ENCODE results near the gene NPHP4.
"Not testable (repeated sequence)": the region's sequence is repeated elsewhere in the genome, so short reads cannot be mapped to it uniquely, and the experiment has no call there.

The NPHP4 gene

DNA sequence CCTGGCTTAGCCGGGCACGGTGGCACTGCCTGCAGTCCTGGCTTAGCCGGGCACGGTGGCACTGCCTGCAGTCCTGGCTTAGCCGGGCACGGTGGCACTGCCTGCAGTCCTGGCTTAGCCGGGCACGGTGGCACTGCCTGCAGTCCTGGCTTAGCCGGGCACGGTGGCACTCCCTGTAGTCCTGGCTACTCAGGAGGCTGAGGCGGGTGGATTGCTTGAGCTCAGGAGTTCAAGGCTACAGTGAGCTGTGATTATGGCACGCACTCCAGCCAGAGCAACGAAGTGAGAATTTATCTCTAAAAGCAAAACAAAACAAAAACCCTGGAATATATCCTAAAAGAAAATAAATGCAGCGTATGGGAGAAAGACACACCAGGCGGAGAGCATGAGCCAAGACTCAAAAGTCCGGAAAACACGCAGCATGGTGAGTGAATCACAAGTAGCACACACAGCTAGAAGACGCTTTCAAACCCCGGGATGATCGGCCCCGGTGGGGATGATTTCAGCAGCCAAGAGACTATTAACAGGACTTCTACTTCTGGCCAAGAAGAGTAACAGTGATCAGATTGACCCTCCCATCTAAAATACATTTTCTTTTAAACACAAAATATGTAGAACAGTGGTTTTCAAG is 69.4 kb downstream of the NPHP4 start:
- not testable (repeated sequence) for H3K27ac ChIP-seq (ENCODE audit: low read depth, low read length); H3K9me3 ChIP-seq (ENCODE audit: control insufficient read depth in 5 of 5, low read length in 5 of 5); H3K27me3 ChIP-seq (ENCODE audit: control insufficient read depth in 5 of 5, insufficient read depth in 4 of 5, low read length in 5 of 5); H3K4me1 ChIP-seq (ENCODE audit: control insufficient read depth in 5 of 5, insufficient read depth in 5 of 5, low read length in 5 of 5); H3K4me3 ChIP-seq (ENCODE audit: low read depth in 1 of 5, low read length in 5 of 5); H3K9ac ChIP-seq (ENCODE audit: low read length in 5 of 5)
- H3K36me3 ChIP-seq (ENCODE audit: control insufficient read depth in 5 of 5, insufficient read depth in 5 of 5, low read length in 5 of 5): peaks cover 0 to 13% (median 12%) of the 10 kb centered on the region in 5 donors

DNA sequence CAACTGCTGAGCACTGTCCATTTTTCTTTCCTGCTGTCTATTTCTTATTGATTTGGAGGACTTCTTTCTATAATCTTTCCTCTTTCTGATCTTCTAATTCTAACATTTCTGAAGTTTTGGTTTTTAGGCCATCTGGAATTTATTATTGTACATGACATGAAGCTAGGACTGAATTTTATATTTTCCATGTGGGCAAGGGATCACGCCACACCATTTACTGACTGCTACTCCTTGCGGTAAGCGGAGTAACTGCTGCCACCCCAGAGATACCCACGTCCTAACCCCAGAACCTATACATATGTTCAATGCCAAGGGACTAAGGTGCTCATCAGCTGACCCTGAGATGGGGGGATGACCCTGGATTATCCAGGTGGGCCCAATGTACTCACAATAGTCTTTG is 70.6 kb downstream of the NPHP4 start:
- Histone ChIP-seq H3K4me1 (ENCODE audit: control insufficient read depth in 5 of 5, insufficient read depth in 5 of 5, low read length in 5 of 5) (peaks cover 0 to 4% (median 0%) of the 10 kb centered on the region in 5 donors), H3K36me3 (ENCODE audit: control insufficient read depth in 5 of 5, insufficient read depth in 5 of 5, low read length in 5 of 5) (peaks cover 0 to 2% (median 2%) of the 10 kb centered on the region in 5 donors), H3K9ac (ENCODE audit: low read length in 5 of 5) (no peak overlapping the region), H3K27ac (ENCODE audit: low read depth, low read length) (no peak overlapping the region), H3K27me3 (ENCODE audit: control insufficient read depth in 5 of 5, insufficient read depth in 4 of 5, low read length in 5 of 5) (no peaks in the 10 kb centered on the region), H3K9me3 (ENCODE audit: control insufficient read depth in 5 of 5, low read length in 5 of 5) (no peaks in the 10 kb centered on the region), H3K4me3 (ENCODE audit: low read depth in 1 of 5, low read length in 5 of 5) (no peak overlapping the region)

DNA sequence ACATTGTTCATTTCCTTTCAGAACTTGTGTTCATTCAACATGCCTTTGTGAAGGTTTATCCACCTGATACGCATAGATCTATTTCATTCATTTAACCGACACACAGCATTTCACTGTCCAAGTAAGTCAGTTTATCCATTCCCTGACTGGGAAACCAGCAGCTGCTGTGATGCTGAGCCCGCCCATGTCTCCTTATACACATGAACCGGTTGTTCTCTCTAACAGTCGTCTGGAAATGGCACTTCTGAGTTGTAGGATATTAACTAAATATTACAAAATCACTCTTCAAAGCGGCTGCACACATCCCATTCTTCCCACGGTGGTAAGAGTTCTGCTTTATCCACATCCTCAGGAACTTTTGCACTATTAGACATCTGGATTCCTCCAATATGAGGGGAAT is 71.1 kb downstream of the NPHP4 start:
- no peak overlapping the region for H3K4me3 ChIP-seq (ENCODE audit: low read depth in 1 of 5, low read length in 5 of 5)
- no peaks in the 10 kb centered on the region for H3K9me3 ChIP-seq (ENCODE audit: control insufficient read depth in 5 of 5, low read length in 5 of 5)
- peaks cover 0 to 4% (median 0%) of the 10 kb centered on the region in 5 donors for H3K4me1 ChIP-seq (ENCODE audit: control insufficient read depth in 5 of 5, insufficient read depth in 5 of 5, low read length in 5 of 5)
- H3K27me3 ChIP-seq (ENCODE audit: control insufficient read depth in 5 of 5, insufficient read depth in 4 of 5, low read length in 5 of 5): no peaks in the 10 kb centered on the region
- no peak overlapping the region for H3K27ac ChIP-seq (ENCODE audit: low read depth, low read length)
- H3K36me3 ChIP-seq (ENCODE audit: control insufficient read depth in 5 of 5, insufficient read depth in 5 of 5, low read length in 5 of 5): peaks cover 0 to 2% (median 0%) of the 10 kb centered on the region in 5 donors
- H3K9ac ChIP-seq (ENCODE audit: low read length in 5 of 5): no peak overlapping the region

DNA sequence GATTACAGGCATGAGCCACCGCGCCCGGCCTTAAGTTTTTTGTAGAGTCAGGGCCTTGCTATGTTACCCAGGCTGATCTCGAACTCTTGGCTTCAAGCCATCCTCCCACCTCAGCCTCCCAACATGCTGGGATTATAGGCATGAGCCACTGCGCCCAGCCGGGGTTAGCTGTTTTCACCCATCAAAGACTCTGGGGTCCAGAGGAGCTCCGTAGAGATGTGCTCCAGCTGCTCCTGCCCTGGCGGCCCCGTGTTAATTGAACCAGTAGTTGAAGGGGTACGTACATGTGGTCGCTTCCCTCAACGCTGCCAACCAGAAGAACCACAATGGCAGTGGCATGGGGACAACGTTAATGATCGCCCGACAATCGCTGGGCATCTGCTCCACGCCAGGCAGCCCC is 72.0 kb downstream of the NPHP4 start:
- Histone ChIP-seq H3K9ac (ENCODE audit: low read length in 5 of 5) (no peak overlapping the region), H3K4me1 (ENCODE audit: control insufficient read depth in 5 of 5, insufficient read depth in 5 of 5, low read length in 5 of 5) (peaks cover 0 to 10% (median 0%) of the 10 kb centered on the region in 5 donors), H3K27ac (ENCODE audit: low read depth, low read length) (no peak overlapping the region)

DNA sequence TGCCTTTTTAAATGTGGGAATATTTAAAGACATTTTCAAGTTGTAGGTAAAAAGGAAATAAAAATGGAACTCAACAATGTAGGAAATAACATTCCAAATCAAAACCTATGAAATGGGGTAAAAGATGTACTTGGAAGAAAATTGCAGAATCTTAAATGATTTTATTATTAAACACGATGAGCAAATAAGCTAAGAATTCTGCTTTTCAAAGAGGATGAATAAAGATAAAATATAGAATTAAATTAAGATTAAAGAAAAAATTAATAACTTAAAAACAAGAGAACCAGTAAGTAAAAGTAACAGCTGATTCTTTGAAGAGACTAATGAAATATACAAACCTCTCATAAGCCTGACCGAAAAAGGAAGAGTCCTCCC is 74.0 kb downstream of the NPHP4 start:
- Histone ChIP-seq H3K27ac (ENCODE audit: low read depth, low read length) (no peak overlapping the region), H3K36me3 (ENCODE audit: control insufficient read depth in 5 of 5, insufficient read depth in 5 of 5, low read length in 5 of 5) (peaks cover 0 to 2% (median 0%) of the 10 kb centered on the region in 5 donors), H3K9ac (ENCODE audit: low read length in 5 of 5) (no peak overlapping the region), H3K9me3 (ENCODE audit: control insufficient read depth in 5 of 5, low read length in 5 of 5) (no peaks in the 10 kb centered on the region), H3K4me1 (ENCODE audit: control insufficient read depth in 5 of 5, insufficient read depth in 5 of 5, low read length in 5 of 5) (peaks cover 0 to 9% (median 0%) of the 10 kb centered on the region in 5 donors), H3K27me3 (ENCODE audit: control insufficient read depth in 5 of 5, insufficient read depth in 4 of 5, low read length in 5 of 5) (no peaks in the 10 kb centered on the region), H3K4me3 (ENCODE audit: low read depth in 1 of 5, low read length in 5 of 5) (no peak overlapping the region)

More for the DNA sequence above, 72.0 kb downstream of the NPHP4 start:
- Histone ChIP-seq H3K9me3 (ENCODE audit: control insufficient read depth in 5 of 5, low read length in 5 of 5) (no peaks in the 10 kb centered on the region), H3K27me3 (ENCODE audit: control insufficient read depth in 5 of 5, insufficient read depth in 4 of 5, low read length in 5 of 5) (no peaks in the 10 kb centered on the region), H3K4me3 (ENCODE audit: low read depth in 1 of 5, low read length in 5 of 5) (no peak overlapping the region), H3K36me3 (ENCODE audit: control insufficient read depth in 5 of 5, insufficient read depth in 5 of 5, low read length in 5 of 5) (peaks cover 0 to 2% (median 0%) of the 10 kb centered on the region in 5 donors)

DNA sequence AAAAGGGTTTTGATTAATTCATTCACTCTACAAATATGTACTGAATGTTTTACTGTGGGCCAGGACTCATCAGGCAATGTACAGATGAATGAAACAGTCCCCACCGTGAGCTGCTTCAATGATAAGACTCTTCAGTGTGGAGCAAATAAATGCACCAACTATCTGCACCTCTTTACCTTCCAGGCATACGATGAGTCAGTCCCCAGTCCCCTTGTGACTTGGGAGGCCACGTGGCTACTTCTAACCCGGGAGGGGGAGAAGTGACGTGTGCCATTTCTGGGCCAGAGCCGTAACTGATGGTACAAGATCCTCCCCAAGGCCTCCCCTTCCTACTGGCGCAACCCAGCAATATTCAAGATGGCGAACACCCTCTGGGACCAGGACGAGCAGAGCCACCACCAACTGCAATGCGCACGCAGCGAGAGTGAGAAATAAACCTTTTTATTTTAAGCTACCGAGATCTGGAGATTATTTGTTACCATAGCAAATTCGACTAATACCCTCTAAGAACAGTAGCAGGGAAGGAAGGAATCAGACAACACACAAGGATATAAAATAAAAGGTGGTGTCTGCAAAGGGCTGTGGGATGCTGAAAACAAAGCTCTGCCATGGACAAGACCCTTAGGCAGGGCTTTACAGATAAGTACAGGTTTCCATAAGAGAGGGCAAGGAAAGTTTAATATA is 74.5 kb downstream of the NPHP4 start:
- no peaks in the 10 kb centered on the region for H3K27me3 ChIP-seq (ENCODE audit: control insufficient read depth in 5 of 5, insufficient read depth in 4 of 5, low read length in 5 of 5)
- H3K9me3 ChIP-seq (ENCODE audit: control insufficient read depth in 5 of 5, low read length in 5 of 5): no peaks in the 10 kb centered on the region
- no peak overlapping the region for H3K9ac ChIP-seq (ENCODE audit: low read length in 5 of 5)
- H3K36me3 ChIP-seq (ENCODE audit: control insufficient read depth in 5 of 5, insufficient read depth in 5 of 5, low read length in 5 of 5): peaks cover 0 to 2% (median 0%) of the 10 kb centered on the region in 5 donors
- no peak overlapping the region for H3K4me3 ChIP-seq (ENCODE audit: low read depth in 1 of 5, low read length in 5 of 5)
- H3K4me1 ChIP-seq (ENCODE audit: control insufficient read depth in 5 of 5, insufficient read depth in 5 of 5, low read length in 5 of 5): peaks cover 0 to 7% (median 0%) of the 10 kb centered on the region in 5 donors
- H3K27ac ChIP-seq (ENCODE audit: low read depth, low read length): no peak overlapping the region

DNA sequence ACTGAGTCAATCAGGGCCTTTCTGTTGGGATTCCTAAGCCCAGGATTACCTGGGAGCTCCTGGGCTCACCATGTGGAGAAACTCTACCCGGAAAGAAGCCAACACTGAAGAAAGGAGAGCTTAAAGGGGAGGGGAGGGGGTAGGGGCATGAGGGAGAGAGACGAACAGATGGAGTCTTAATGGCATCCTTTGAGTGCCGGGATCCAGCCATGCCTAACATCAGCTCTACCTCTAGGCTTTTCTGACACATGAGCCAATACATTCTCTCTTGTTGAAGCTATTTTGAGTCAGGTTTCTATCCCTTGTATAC is 75.0 kb downstream of the NPHP4 start:
- no peak overlapping the region for H3K4me3 ChIP-seq (ENCODE audit: low read depth in 1 of 5, low read length in 5 of 5)

DNA sequence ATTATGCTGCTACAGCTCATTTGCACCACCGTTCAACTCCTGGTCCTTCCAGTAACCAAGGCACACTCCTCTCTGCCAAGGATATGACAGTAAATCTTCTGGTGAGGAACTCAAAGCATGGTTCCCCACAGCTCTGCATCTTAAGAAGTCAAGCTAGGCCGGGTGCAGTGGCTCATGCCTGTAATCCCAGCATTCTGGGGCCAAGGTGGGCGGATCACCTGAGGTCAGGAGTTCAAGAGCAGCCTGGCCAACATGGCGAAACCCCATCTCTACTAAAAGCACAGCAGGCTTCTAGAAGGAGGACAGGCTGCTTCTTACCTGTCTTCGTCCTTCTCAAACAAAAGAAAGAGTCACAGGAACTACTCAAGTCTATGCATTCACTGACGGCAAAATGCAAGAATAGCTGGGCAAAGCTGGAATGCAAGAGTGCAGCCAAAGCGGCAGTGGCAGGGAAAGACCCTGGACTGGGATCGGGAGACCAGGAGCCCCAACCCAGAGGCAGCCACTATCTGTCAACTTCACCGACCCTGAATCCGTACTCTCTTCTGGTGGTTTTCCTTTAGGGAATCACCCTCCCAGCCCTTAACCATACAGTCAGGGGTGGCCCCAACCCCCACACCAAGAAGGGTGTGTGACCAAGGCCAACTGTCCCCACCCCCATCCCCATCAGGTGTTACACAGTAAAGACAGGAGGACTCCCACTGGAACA is 75.5 kb downstream of the NPHP4 start:
- H3K27me3 ChIP-seq (ENCODE audit: control insufficient read depth in 5 of 5, insufficient read depth in 4 of 5, low read length in 5 of 5): no peaks in the 10 kb centered on the region
- no peak overlapping the region for H3K9ac ChIP-seq (ENCODE audit: low read length in 5 of 5)
- H3K9me3 ChIP-seq (ENCODE audit: control insufficient read depth in 5 of 5, low read length in 5 of 5): no peaks in the 10 kb centered on the region
- H3K36me3 ChIP-seq (ENCODE audit: control insufficient read depth in 5 of 5, insufficient read depth in 5 of 5, low read length in 5 of 5): peaks cover 0 to 2% (median 0%) of the 10 kb centered on the region in 5 donors
- no peak overlapping the region for H3K4me3 ChIP-seq (ENCODE audit: low read depth in 1 of 5, low read length in 5 of 5)
- no peak overlapping the region for H3K27ac ChIP-seq (ENCODE audit: low read depth, low read length)
- peaks cover 0 to 7% (median 0%) of the 10 kb centered on the region in 5 donors for H3K4me1 ChIP-seq (ENCODE audit: control insufficient read depth in 5 of 5, insufficient read depth in 5 of 5, low read length in 5 of 5)

More for the DNA sequence above, 75.0 kb downstream of the NPHP4 start:
- H3K9ac ChIP-seq (ENCODE audit: low read length in 5 of 5): no peak overlapping the region
- H3K4me1 ChIP-seq (ENCODE audit: control insufficient read depth in 5 of 5, insufficient read depth in 5 of 5, low read length in 5 of 5): peaks cover 0 to 7% (median 0%) of the 10 kb centered on the region in 5 donors
- H3K36me3 ChIP-seq (ENCODE audit: control insufficient read depth in 5 of 5, insufficient read depth in 5 of 5, low read length in 5 of 5): peaks cover 0 to 2% (median 0%) of the 10 kb centered on the region in 5 donors
- H3K27ac ChIP-seq (ENCODE audit: low read depth, low read length): no peak overlapping the region
- H3K9me3 ChIP-seq (ENCODE audit: control insufficient read depth in 5 of 5, low read length in 5 of 5): no peaks in the 10 kb centered on the region
- H3K27me3 ChIP-seq (ENCODE audit: control insufficient read depth in 5 of 5, insufficient read depth in 4 of 5, low read length in 5 of 5): no peaks in the 10 kb centered on the region

DNA sequence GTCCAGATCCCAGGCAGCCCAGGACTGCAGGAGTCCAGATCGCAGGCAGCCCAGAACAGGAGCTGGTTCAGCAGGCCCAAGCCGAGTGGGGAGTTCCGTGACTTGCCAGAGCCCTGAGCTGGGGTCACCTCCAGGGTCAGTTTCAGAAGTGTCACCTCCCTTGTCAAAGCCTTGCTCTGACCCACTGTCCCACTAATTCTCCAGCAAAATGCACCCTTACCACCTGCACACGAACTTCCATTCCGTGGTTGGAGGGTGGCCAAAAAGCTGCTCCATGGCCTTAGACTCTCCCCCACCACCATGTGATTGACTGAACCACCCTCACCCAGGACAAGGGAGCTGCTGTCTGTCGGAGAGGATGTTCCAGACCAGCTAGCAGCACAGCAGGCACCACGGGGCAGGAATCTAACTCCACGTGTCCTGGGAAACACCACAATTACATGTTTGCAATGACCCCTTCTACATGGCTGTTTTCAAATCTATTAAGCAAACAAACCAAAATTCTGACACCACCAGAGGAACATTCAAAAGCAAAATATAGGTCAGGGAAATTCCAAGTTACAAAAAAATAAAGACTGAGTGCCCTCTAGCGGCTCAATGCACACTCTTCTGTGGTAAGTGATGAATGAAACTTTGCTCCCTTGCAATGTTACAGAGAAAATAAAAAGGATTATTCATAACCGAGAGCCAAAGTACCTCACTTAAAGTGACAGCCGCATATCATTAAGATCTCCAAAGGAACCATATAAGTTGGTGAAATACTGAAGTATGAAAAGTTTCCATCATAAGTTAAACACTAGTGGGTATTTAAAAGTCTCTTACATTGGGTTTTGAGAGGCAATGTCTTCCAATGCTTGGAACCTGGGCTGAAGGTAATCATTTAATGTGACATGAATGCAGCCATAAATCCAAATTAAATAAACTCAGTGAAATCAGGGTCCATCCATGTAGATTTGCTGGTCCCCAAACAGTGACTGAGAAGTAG is 76.3 kb downstream of the NPHP4 start:
- Histone ChIP-seq H3K36me3 (ENCODE audit: control insufficient read depth in 5 of 5, insufficient read depth in 5 of 5, low read length in 5 of 5) (peaks cover 0 to 5% (median 0%) of the 10 kb centered on the region in 5 donors), H3K9me3 (ENCODE audit: control insufficient read depth in 5 of 5, low read length in 5 of 5) (no peaks in the 10 kb centered on the region), H3K4me1 (ENCODE audit: control insufficient read depth in 5 of 5, insufficient read depth in 5 of 5, low read length in 5 of 5) (peaks cover 0 to 7% (median 0%) of the 10 kb centered on the region in 5 donors), H3K27me3 (ENCODE audit: control insufficient read depth in 5 of 5, insufficient read depth in 4 of 5, low read length in 5 of 5) (no peaks in the 10 kb centered on the region), H3K27ac (ENCODE audit: low read depth, low read length) (no peak overlapping the region), H3K4me3 (ENCODE audit: low read depth in 1 of 5, low read length in 5 of 5) (no peak overlapping the region), H3K9ac (ENCODE audit: low read length in 5 of 5) (no peak overlapping the region)

All from subcutaneous abdominal adipose tissue (tissue), 5 donors.